Measurements from ENCODE around the gene CNIH2. TPM values are rescaled to one million over a fixed set of nuclear protein-coding genes. Genes with fewer than 3 reads are reported as not detected.

The CNIH2 gene
- total RNA-seq, 4 donors from 2014 or later = not detected

- Histone ChIP-seq H3K9me3 (no peaks in the 10 kb centered on the region), H3K27ac (no peak within 1 kb of the TSS), H3K36me3 (no peaks in the 10 kb centered on the region), H3K4me1 (peaks cover 16 to 28% of the 10 kb centered on the region in 2 donors), H3K27me3 (peaks cover 14 to 25% (median 21%) of the 10 kb centered on the region in 3 donors), H3K4me3 (peak within 1 kb of the TSS; percentile 32 to 53 (median 48))
- in situ Hi-C loops (cut with MboI; ENCODE audit: low sequenced_read_pairs in 4 of 4) (no loop called here), intact Hi-C loops (cut with DNase I; ENCODE audit: low total_unique reads) (no loop called here)
- no peak for TF ChIP-seq CTCF (IDR thresholded peaks at IDR 0.05 in 4 of 5, conservative IDR thresholded peaks at IDR 0.05 in 1 of 5)
- TF ChIP-seq POLR2A (IDR thresholded peaks at IDR 0.05) = no peak
- ATAC-seq (no peak), DNase-seq (no peak)
These were observed 13.9 kb downstream of the CNIH2 start, which contains the start of gene TMEM151A for GRCh38 chr11:66291706-66292542. Gene TMEM151A, plus strand, starts transcription at chr11:66291894. Its CDS starts 120 bp downstream, at chr11:66292014.

DNA sequence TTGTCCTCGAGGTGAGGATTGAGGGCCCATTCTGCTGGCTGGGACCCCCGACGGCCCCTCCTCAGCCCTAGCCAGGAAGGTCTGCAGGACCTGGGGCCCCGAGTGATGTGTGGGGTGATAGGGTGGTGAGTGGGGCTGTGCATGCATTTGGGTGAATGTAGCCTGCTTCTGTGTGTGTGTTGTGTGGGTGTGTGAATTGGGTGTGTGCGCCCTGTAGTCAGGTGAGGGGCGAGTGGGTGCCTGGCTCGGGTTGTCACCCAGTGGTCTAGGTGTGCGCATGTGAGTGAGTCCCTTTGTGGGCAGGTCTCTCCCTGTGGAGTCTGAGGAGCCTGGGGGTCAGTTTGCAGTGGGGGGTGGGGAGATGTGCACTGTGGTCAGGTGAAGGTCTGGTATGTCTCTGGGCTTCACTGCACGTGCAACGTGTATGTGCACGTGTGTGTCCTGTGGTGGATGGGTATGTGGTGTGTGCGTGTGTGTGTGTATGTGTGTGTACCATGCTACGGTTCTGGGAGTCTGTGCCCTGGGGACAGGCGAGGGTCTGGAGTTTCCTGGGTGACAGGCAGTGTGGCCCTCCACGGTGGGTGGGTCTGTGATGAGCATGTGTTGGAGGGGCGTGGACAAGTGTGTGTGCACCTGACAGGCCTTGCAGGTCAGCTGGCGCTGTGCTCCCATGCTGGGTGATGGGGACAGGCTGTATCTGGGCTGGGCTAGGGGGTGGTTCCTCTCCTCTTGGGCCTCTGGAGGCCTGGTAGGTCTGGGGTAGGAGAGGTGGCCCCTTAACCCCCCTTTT lies 14.8 kb downstream of the CNIH2 start:
- ATAC-seq = no peak
- in situ Hi-C loops (cut with MboI; ENCODE audit: low sequenced_read_pairs in 4 of 4) = no loop called here
- H3K27me3 ChIP-seq = peaks cover 14 to 25% (median 21%) of the 10 kb centered on the region in 3 donors

DNA sequence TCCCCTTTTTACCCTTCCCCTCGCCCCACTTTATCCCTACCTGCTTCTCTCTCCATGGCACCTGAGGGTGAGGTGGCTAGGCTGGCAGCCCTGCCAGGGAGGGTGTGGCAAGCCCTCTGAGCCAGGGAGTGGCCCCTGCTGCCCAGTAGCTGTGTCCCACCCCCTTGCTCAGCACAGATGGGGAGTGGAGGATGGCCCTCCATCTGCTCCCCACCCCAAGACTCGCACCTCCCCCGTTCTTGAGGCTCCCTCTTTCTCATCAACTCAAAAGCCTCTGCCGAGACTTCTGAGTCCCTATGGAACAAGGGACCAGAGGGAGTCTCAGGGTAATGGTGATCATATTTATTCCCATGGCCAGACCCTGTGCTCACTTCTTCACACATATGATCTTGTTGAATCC lies 15.4 kb downstream of the CNIH2 start:
- Histone ChIP-seq H3K4me3 (no peak overlapping the region), H3K4me1 (peaks cover 8 to 15% of the 10 kb centered on the region in 2 donors), H3K27ac (no peak overlapping the region), H3K27me3 (peaks cover 14 to 25% (median 21%) of the 10 kb centered on the region in 3 donors), H3K36me3 (no peaks in the 10 kb centered on the region), H3K9me3 (no peaks in the 10 kb centered on the region)
- no peak for DNase-seq
- intact Hi-C loops (cut with DNase I; ENCODE audit: low total_unique reads) (no loop called here), in situ Hi-C loops (cut with MboI; ENCODE audit: low sequenced_read_pairs in 4 of 4) (no loop called here)
- ATAC-seq = no peak
- no peak for TF ChIP-seq POLR2A (IDR thresholded peaks at IDR 0.05)
- TF ChIP-seq CTCF (IDR thresholded peaks at IDR 0.05 in 4 of 5, conservative IDR thresholded peaks at IDR 0.05 in 1 of 5) = no peak

More for the DNA sequence above, 14.8 kb downstream of the CNIH2 start:
- Histone ChIP-seq H3K27ac (no peak overlapping the region), H3K4me3 (no peak overlapping the region), H3K9me3 (no peaks in the 10 kb centered on the region), H3K4me1 (peaks cover 14 to 21% of the 10 kb centered on the region in 2 donors), H3K36me3 (no peaks in the 10 kb centered on the region)
- DNase-seq = no peak
- intact Hi-C loops (cut with DNase I; ENCODE audit: low total_unique reads) = no loop called here
- TF ChIP-seq CTCF (IDR thresholded peaks at IDR 0.05 in 4 of 5, conservative IDR thresholded peaks at IDR 0.05 in 1 of 5) (no peak), POLR2A (IDR thresholded peaks at IDR 0.05) (no peak)

GRCh38 chr11:66293777-66294625 lies 16.0 kb downstream of the CNIH2 start:
- Histone ChIP-seq H3K36me3 (no peaks in the 10 kb centered on the region), H3K4me1 (peaks cover 7 to 14% of the 10 kb centered on the region in 2 donors), H3K9me3 (no peaks in the 10 kb centered on the region), H3K4me3 (no peak overlapping the region), H3K27me3 (peaks cover 14 to 25% (median 21%) of the 10 kb centered on the region in 3 donors), H3K27ac (no peak overlapping the region)
- TF ChIP-seq CTCF (IDR thresholded peaks at IDR 0.05 in 4 of 5, conservative IDR thresholded peaks at IDR 0.05 in 1 of 5) = no peak
- no peak for TF ChIP-seq POLR2A (IDR thresholded peaks at IDR 0.05)
- DNase-seq = no peak
- intact Hi-C loops (cut with DNase I; ENCODE audit: low total_unique reads) (no loop called here), in situ Hi-C loops (cut with MboI; ENCODE audit: low sequenced_read_pairs in 4 of 4) (no loop called here)
- no peak for ATAC-seq

Data from gastrocnemius medialis (tissue), 4 donors.